Stomach (tissue), 9 donors: ENCODE data around the gene MMEL1. TPM values are rescaled to one million over a fixed set of nuclear protein-coding genes. Genes with fewer than 3 reads are reported as not detected.

Source experiments
- DNase-seq, 2 donors: peaks; one replicate each; pipeline versions ENCODE4 v3.0.0 to v3.0.0-alpha.2; 2013 to 2019
- H3K27ac ChIP-seq, 5 donors: fragments of 200-600 bp in 4 of 5; sonication (generic) in 4 of 5; one replicate each; pipeline ENCODE4 v1.5.1; 2013 to 2019; ENCODE audit warnings: mild to moderate bottlenecking in 1 of 5, moderate library complexity in 1 of 5
- H3K27me3 ChIP-seq, 3 donors: fragments of 200-600 bp; sonication (generic); one replicate each; pipeline ENCODE4 v1.5.1; 2017 to 2019; ENCODE audit warnings: mixed run types in 1 of 3
- H3K36me3 ChIP-seq, 4 donors: fragments of 200-600 bp; sonication (generic); 1 replicate in 3 of 4; 2 replicates in 1 of 4; pipeline ENCODE4 v1.5.1; 2016 to 2019
- H3K4me1 ChIP-seq, 4 donors: fragments of 200-600 bp; sonication (generic); one replicate each; pipeline ENCODE4 v1.5.1; 2016 to 2019
- H3K4me3 ChIP-seq, 4 donors: fragments of 200-600 bp; sonication (generic) in 3 of 4; one replicate each; pipeline ENCODE4 v1.5.1; 2016 to 2019; ENCODE audit warnings: mild to moderate bottlenecking in 1 of 4
- H3K9me3 ChIP-seq, 4 donors: fragments of 200-600 bp; sonication (generic); one replicate each; pipeline ENCODE4 v1.5.1; 2016 to 2019
- EP300 ChIP-seq: sonication (generic); formaldehyde crosslinking; IDR thresholded peaks from one replicate; pipeline ENCODE4 v1.6.1; 2017; ENCODE audit warnings: antibody characterized with exemption
- POLR2A ChIP-seq, 4 donors: fragments of 450-650 bp; IDR thresholded peaks; one replicate each; pipeline ENCODE4 v1.6.1; 2016; ENCODE audit warnings: antibody characterized with exemption in 4 of 4, control low read depth in 2 of 4, mild to moderate bottlenecking in 1 of 4, moderate library complexity in 1 of 4
- POLR2AphosphoS5 ChIP-seq, 3 donors: sonication (generic); formaldehyde crosslinking; IDR thresholded peaks; one replicate each; pipeline ENCODE4 v1.6.1; 2016; ENCODE audit warnings: antibody characterized with exemption in 3 of 3
- WGBS, 5 donors: extraction: QIAGEN DNeasy Blood & Tissue Kit in 3 of 5; methylation state at CpG; one replicate each; pipeline versions ENCODE4 v1.1.5 to v1.1.7; 2013 to 2018; 5-methylcytosine and 5-hydroxymethylcytosine counted together
- intact Hi-C: fragments of 100-400 bp; cut with DNase I; formaldehyde crosslinking; loops from one replicate; pipeline ENCODE4 v1.15.1; 2023; ENCODE audit warnings: low total_unique reads
- polyA plus RNA-seq, 3 donors: library from polyadenylated mRNA; stranded (reverse); fragments of 200-250 nt; gene quantifications; one replicate each; pipeline ENCODE4 v1.2.3, GENCODE V29; 2013
- total RNA-seq, 5 donors: library from RNA; depleted of rRNA; stranded (reverse); fragments of >200 nt; gene quantifications; one replicate each; pipeline versions ENCODE4 v1.1.0 to v1.2.3, GENCODE V29; 2014 to 2016
- TF ChIP-seq, protein P1 (sequence below), 7 experiments: fragments of 450-650 bp in 4 of 7; fragments of 200-600 bp in 3 of 7; sonication (generic) in 3 of 7; IDR thresholded peaks; one replicate each; pipeline ENCODE4 v1.5.1; 2016 to 2019; ENCODE audit warnings: antibody characterized with exemption in 7 of 7, control low read depth in 2 of 7, mild to moderate bottlenecking in 1 of 7
- donor health status: healthy with polysubstance abuse.
- donor health status: Bipolar disorder and iron deficiency.
- donor health status: healthy.

Gene MMEL1
- total and polyA plus RNA-seq, 8 donors = 1.3 to 190 (median 23.6) TPM

DNA sequence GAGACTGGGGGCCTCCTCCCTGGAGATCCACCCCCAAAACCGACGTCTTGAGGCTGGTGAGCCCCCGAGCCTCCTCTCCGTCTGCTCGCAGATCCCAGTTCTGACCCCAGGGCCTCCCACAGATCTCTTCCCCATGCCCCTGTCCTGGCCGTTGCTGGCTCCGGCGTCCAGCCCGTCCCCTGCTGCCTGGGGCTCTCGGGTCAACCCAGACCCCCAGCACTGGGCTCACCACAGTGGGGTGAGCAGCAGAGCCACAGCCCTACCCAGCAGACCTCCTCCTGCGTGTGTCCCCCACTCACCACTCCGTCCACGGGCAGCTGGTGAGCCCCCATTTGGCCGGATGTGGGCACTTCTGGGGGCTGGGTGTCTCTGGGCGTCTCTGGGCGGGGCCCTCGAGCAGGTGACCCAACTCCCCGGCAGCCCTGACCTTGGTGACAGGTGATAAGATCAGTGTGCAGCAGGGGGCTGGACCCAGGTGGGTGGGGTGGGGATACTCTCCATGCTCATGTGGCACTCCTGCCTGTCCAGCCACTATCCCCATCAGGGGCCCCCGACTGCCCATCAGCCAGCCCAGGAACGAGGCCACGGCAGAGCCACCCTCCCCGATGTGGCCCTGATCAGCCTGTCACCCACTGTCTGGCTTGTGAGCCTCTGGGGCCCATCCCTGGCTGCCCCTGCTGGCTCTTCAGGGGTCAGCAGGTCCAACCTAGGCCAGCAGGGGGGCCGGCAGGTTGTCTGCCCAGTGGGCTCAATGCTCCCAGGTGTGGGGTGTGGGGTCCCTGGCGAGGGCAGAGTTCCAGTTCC is 75.9 kb downstream of the MMEL1 start:
- H3K9me3 ChIP-seq = no peaks in the 10 kb centered on the region
- H3K27ac ChIP-seq = peak overlapping the region; percentile 92 to 98 (median 95)
- DNase-seq = peak; percentile 59 to 73
- intact Hi-C loops = no loop called here
- H3K4me3 ChIP-seq = peak overlapping the region; percentile 62 to 78 (median 72)
- WGBS, 5 donors = 3 to 10% (median 7%) methylated on average over 9 to 24 of the region's 24 CpGs
- H3K36me3 ChIP-seq = peaks cover 24 to 42% (median 39%) of the 10 kb centered on the region in 4 donors
- TF ChIP-seq, protein P1, sequence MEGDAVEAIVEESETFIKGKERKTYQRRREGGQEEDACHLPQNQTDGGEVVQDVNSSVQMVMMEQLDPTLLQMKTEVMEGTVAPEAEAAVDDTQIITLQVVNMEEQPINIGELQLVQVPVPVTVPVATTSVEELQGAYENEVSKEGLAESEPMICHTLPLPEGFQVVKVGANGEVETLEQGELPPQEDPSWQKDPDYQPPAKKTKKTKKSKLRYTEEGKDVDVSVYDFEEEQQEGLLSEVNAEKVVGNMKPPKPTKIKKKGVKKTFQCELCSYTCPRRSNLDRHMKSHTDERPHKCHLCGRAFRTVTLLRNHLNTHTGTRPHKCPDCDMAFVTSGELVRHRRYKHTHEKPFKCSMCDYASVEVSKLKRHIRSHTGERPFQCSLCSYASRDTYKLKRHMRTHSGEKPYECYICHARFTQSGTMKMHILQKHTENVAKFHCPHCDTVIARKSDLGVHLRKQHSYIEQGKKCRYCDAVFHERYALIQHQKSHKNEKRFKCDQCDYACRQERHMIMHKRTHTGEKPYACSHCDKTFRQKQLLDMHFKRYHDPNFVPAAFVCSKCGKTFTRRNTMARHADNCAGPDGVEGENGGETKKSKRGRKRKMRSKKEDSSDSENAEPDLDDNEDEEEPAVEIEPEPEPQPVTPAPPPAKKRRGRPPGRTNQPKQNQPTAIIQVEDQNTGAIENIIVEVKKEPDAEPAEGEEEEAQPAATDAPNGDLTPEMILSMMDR (IDR thresholded peaks at IDR 0.05) = peak in 1 of 7 experiments; percentile 12
- TF ChIP-seq EP300 (no peak), POLR2AphosphoS5 (IDR thresholded peaks at IDR 0.05) (peak in 1 of 3 donors; percentile 7)
- no peaks in the 10 kb centered on the region for H3K27me3 ChIP-seq
- H3K4me1 ChIP-seq = peaks cover 35 to 59% (median 55%) of the 10 kb centered on the region in 4 donors

DNA sequence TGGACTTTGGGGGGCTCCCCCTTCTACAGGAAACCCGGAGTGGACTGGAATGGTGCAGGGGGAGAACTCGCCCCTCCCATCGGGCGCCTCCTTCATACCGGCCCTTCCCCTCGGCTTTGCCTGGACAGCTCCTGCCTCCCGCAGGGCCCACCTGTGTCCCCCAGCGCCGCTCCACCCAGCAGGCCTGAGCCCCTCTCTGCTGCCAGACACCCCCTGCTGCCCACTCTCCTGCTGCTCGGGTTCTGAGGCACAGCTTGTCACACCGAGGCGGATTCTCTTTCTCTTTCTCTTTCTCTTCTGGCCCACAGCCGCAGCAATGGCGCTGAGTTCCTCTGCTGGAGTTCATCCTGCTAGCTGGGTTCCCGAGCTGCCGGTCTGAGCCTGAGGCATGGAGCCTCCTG is 76.5 kb downstream of the MMEL1 start, which contains the start of gene TNFRSF14:
Gene TNFRSF14 (plus strand): TSS at position 95 of the 401 bp plus-strand sequence. CDS start 294 bp downstream, at position 389.
- no peaks in the 10 kb centered on the region for H3K27me3 ChIP-seq
- peaks cover 24 to 36% (median 33%) of the 10 kb centered on the region in 4 donors for H3K36me3 ChIP-seq
- DNase-seq = peak; percentile 74 to 87
- H3K27ac ChIP-seq = peak within 1 kb of the TSS; percentile 92 to 98 (median 95)
- peak within 1 kb of the TSS; percentile 62 to 78 (median 72) for H3K4me3 ChIP-seq
- H3K9me3 ChIP-seq = no peaks in the 10 kb centered on the region
- peaks cover 35 to 59% (median 55%) of the 10 kb centered on the region in 4 donors for H3K4me1 ChIP-seq
- intact Hi-C loops = no loop called here
- TF ChIP-seq POLR2AphosphoS5 (IDR thresholded peaks at IDR 0.05) = peak in 2 of 3 donors; percentile 55 to 73
- TF ChIP-seq, protein P1 (IDR thresholded peaks at IDR 0.05) = no peak
- WGBS, 5 donors = 0% methylated on average over 9 to 16 of the region's 16 CpGs

DNA sequence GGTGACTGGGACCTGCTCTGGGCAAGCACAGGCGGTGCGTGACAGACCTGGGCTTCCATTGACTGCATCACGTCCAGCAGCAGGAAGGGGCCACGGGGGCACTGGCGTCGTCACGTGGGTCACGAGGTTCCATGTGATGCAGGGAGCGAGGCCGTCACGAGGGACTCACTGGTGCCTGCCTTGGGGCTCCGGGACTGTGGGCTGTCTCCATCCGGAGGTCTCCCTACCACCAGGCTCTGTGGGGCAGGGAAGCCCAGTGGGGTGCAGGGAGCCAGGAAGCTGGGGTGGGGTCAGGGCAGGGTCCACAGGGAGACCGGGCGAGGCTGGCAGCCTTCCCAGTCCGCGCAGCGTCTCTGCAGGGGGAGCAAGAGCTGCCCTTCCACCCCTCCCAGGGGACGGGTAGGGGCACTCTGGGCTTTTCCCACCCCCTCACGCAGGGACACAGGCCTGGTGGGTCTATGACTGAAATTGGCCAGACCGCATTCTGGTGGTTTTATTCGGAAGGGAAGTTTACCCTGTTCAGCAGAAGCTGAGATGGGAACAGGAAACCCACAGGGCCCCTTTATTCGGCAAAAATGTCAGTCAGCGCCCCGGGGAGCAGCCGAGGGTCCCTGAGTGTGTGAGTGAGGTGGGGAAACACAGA is 77.1 kb downstream of the MMEL1 start:
- Histone ChIP-seq H3K27ac (peak overlapping the region; percentile 92 to 98 (median 95)), H3K9me3 (no peaks in the 10 kb centered on the region), H3K36me3 (peaks cover 22 to 31% (median 28%) of the 10 kb centered on the region in 4 donors), H3K4me3 (peak overlapping the region; percentile 62 to 78 (median 72)), H3K4me1 (peaks cover 35 to 59% (median 55%) of the 10 kb centered on the region in 4 donors), H3K27me3 (no peaks in the 10 kb centered on the region)
- 0 to 2% (median 1%) methylated on average over 10 to 26 of the region's 26 CpGs for WGBS, 5 donors
- peak; percentile 82 to 86 for DNase-seq
- intact Hi-C loops = no loop called here
- TF ChIP-seq EP300 (no peak), POLR2A (IDR thresholded peaks at IDR 0.05) (peak in 1 of 4 donors; percentile 13), POLR2AphosphoS5 (IDR thresholded peaks at IDR 0.05) (peak; percentile 69 to 85 (median 72))

DNA sequence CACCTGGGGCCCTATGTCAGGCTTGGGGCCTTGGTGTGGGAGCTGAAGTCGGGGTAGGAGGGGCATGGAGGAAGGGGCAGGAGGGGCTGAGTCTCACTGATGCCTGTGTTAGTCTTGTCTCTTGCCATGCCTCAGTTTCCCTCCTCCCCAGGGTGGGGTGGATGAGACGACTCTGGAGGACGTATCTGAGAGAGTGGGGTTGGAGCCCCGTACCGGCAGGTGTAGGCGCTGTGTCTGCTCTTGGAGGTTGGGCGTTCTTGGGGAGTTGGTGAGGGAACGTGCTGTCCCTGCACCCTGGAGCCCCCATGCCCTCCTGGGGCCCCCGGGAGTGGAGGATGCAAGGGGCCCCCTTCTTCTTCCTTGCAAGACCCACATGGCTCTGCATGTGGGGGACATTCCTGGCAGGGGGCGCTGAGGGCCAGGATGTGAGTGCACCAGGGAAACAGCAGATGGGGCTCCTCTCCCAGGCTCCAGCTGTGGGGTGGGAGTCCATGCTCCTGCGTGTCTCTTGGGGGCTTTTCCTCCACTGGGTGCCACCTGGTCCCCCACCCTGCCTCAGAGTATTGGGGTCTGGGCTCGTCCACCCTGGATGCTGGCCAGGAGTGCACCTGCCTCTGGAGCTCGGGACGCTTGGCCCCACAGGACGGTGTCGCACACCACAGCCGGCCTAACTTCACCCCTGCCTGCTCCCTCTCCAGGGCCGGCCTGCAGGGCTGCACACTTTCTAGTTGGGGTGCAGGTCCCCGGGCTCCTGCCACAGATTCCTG is 78.0 kb downstream of the MMEL1 start:
- DNase-seq = peak in 1 of 2 donors; percentile 76
- Histone ChIP-seq H3K27ac (peak overlapping the region; percentile 92 to 98 (median 95)), H3K4me1 (peaks cover 36 to 61% (median 55%) of the 10 kb centered on the region in 4 donors), H3K36me3 (peaks cover 12 to 21% (median 19%) of the 10 kb centered on the region in 4 donors), H3K4me3 (peak overlapping the region in 2 of 4 donors; percentile 62 to 71), H3K9me3 (no peaks in the 10 kb centered on the region), H3K27me3 (no peaks in the 10 kb centered on the region)
- WGBS, 5 donors = 35 to 61% (median 43%) methylated on average over 8 to 19 of the region's 19 CpGs
- intact Hi-C loops = no loop called here
- TF ChIP-seq, protein P1 (IDR thresholded peaks at IDR 0.05) = peak in 5 of 7 experiments; percentile 17 to 68 (median 46)
- no peak for TF ChIP-seq EP300
